HG03460 (cell line): ENCODE results near the gene SPPL2B.
"Not testable (repeated sequence)": the region's sequence is repeated elsewhere in the genome, so short reads cannot be mapped to it uniquely, and the experiment has no call there.

Experiments used
- ATAC-seq: cut with Tn5 transposase; IDR thresholded peaks from one replicate; pipeline ENCODE4 v1.9.1; 2021; ENCODE audit not compliant: unreplicated experiment

The SPPL2B gene

GRCh38 chr19:2336528-2337328, 8.2 kb downstream of the SPPL2B start:
- no peak for ATAC-seq

GRCh38 chr19:2337329-2337707, 8.8 kb downstream of the SPPL2B start:
- ATAC-seq = no peak

GRCh38 chr19:2338055-2338615, 9.7 kb downstream of the SPPL2B start:
- no peak for ATAC-seq

GRCh38 chr19:2338751-2339643, 10.5 kb downstream of the SPPL2B start:
- no peak for ATAC-seq

- ATAC-seq = no peak
Measured at GRCh38 chr19:2339644-2340310, 11.3 kb downstream of the SPPL2B start.

GRCh38 chr19:2340496-2341243, 12.2 kb downstream of the SPPL2B start:
- no peak for ATAC-seq

GRCh38 chr19:2341244-2341751, 12.8 kb downstream of the SPPL2B start:
- ATAC-seq = no peak

GRCh38 chr19:2341982-2342381, 13.5 kb downstream of the SPPL2B start:
- no peak for ATAC-seq

- ATAC-seq = no peak
Measured at GRCh38 chr19:2342656-2343288, 14.3 kb downstream of the SPPL2B start.

GRCh38 chr19:2343289-2343982, 15.0 kb downstream of the SPPL2B start:
- no peak for ATAC-seq

- ATAC-seq = no peak
Measured at GRCh38 chr19:2344381-2344870, 15.9 kb downstream of the SPPL2B start.

- no peak for ATAC-seq
Measured at GRCh38 chr19:2345076-2345475, 16.6 kb downstream of the SPPL2B start.

GRCh38 chr19:2345794-2346663, 17.5 kb downstream of the SPPL2B start:
- ATAC-seq = no peak

- not testable (repeated sequence) for ATAC-seq
Measured at GRCh38 chr19:2349818-2350217, 21.3 kb downstream of the SPPL2B start.

- ATAC-seq = no peak
Measured at GRCh38 chr19:2350656-2351055, 22.2 kb downstream of the SPPL2B start.

- ATAC-seq = no peak
Measured at GRCh38 chr19:2351591-2351990, 23.1 kb downstream of the SPPL2B start.

- ATAC-seq = no peak
Measured at GRCh38 chr19:2352121-2352520, 23.6 kb downstream of the SPPL2B start.
